ENCODE measurements around the gene MYO1E.
A peak's percentile ranks its signal among the peaks of the same experiment; 100 is the strongest.
"Not testable (repeated sequence)": the region's sequence is repeated elsewhere in the genome, so short reads cannot be mapped to it uniquely, and the experiment has no call there.

MYO1E gene

GRCh38 chr15:59350421-59350732 is 22.3 kb downstream of the MYO1E start:
- no peak for DNase-seq (ENCODE audit: low spot score)

DNA sequence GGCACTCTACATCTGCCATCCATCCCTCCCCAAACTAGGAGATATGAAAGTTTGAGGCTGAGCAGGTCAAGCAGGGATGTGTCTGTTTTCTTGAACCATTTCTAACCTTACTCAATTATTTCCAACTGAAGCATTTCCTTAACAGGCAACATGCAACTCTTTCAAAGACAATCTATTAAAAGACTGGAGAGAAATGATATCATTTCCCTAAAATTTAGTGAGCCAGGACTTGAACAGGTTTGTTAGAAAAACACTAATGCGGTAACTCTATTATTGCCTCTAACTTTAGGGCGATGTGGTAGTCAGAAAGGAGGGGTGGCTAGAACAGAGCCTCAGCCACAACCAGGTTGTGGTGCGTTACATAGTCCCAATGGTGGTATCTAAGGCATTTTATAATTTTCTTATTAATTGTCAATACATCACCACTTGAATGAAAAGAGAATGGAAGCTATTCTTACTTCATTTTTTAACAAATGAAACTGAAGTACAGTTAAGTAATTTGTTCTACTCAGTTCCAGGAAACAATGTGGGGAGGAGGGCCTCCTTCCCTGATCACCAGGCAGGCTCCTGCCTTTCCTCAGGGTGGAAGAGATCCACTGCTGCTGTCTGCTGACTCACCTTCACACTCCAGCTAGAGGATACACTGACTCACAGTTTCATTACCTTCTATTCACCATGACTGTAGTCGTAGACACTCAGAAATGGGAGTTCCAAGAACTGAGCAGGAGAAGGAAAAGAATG is 22.8 kb downstream of the MYO1E start:
- DNase-seq (ENCODE audit: low spot score), result peak; percentile 95

- DNase-seq (ENCODE audit: low spot score), result no peak
Measured at GRCh38 chr15:59347915-59348314, 24.8 kb downstream of the MYO1E start.

- DNase-seq (ENCODE audit: low spot score), result no peak
Measured at GRCh38 chr15:59346951-59347350, 25.7 kb downstream of the MYO1E start.

GRCh38 chr15:59345326-59345725 is 27.3 kb downstream of the MYO1E start:
- DNase-seq (ENCODE audit: low spot score), result no peak

DNA sequence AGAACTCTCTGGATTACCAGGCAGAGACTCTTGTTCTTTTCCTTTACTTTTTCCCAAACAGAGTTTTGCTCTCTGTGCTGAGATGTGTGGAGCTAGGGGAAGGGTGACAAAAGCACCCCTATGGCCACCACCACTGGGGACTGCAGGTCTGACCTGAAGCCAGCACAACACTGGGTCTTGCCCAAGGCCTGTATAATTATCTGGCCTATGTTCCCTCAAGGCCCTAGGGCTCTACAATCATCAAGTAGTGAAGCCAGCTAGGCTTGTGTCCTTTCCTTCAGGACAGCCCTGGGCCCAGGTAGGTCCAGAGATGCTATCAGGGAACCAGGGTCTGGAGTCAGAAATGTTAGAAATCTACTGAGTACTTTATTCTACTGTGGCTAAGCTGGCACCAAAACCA is 28.4 kb downstream of the MYO1E start:
- no peak for DNase-seq (ENCODE audit: low spot score)

- no peak for DNase-seq (ENCODE audit: low spot score)
Measured at GRCh38 chr15:59340325-59340724, 32.3 kb downstream of the MYO1E start.

DNA sequence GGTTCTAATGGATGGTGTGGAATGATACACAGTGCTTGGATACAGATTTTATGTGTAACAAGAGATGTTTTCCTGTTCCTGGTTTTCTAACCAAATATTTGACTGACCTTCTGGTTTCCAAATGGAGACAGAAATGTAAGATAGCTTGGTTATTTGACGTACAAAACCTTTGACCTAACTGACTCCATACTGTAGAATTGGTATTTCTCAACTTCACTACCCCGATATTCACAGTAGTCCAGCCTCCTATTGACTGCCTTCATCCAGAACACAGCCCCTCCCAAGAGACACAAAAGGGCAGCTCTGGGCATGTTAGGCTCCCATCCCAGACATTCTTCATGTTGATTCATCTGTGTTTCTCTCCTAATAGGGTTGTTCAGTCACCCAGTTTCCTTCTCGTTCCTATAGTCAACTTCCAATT is 33.4 kb downstream of the MYO1E start:
- no peak for DNase-seq (ENCODE audit: low spot score)

- DNase-seq (ENCODE audit: low spot score), result no peak
Measured at GRCh38 chr15:59338414-59338813, 34.3 kb downstream of the MYO1E start.

DNA sequence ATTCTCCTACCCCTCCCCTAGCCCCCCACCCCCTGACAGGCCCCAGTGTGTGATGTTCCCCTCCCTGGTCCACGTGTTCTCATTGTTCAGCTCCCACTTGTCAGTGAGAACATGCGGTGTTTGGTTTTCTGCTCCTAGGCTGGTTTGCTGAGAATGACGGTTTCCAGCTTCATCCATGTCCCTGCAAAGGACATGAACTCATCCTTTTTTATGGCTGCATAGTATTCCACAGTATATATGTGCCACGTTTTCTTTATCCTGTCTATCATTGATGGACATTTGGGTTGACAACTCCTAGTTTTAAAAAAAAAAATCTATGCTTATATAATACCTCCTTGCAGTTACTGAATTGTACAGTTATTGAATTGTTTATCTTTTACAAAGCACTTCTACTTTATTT is 35.9 kb downstream of the MYO1E start:
- DNase-seq (ENCODE audit: low spot score), result not testable (repeated sequence)

- DNase-seq (ENCODE audit: low spot score), result no peak
Measured at GRCh38 chr15:59335207-59335786, 37.4 kb downstream of the MYO1E start.

GRCh38 chr15:59334076-59334415 is 38.6 kb downstream of the MYO1E start:
- no peak for DNase-seq (ENCODE audit: low spot score)

DNA sequence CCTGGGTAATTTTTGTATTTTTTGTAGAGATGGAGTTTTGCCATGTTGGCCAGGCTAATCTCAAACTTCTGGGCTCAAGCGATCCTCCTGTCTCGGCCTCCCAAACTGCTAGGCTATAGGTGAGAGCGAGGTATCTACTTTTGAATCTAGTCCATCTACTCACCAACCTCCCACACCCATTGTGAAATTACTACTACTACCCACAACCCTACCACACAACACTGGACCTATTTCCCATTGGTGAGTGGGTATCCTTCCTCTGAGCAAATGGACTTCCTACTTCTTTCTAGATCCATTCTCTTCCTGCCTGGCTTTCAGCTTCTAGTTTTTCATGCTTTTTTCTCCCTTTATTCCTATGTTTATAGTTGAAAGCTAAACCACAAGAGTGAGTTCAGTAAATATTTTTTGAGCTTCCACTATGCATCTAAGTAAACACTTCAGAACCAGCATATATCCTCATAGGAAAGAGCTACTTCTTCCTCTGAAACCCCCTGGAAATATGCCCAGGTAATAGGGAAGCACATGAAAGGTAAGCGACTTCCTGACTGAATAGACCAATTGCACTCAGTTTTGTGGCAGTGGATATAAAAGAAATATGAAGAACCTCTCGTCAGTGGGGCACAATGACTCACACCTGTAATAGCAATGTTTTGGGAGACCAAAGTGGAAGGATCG is 39.1 kb downstream of the MYO1E start:
- no peak for DNase-seq (ENCODE audit: low spot score)

DNA sequence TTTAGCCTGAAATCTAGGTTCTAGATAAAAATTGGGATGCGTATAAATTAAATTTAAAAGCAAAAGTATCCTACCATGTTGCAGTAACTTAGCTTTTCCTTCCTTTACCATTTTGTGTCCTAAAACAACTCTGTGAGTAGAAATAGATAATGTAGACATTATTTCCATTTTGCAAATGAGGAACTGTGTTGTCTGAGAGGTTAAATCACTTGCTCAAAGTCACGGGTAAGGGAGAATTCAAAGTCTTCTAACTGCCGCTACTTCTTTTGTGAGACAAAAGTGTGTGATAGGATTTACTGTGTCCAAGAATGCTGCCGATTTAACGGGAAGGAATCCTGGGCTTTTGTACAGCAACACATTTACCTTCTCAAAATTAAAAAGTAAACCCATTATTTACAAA is 40.7 kb downstream of the MYO1E start:
- no peak for DNase-seq (ENCODE audit: low spot score)

- DNase-seq (ENCODE audit: low spot score), result no peak
Measured at GRCh38 chr15:59330649-59331048, 42.0 kb downstream of the MYO1E start.

DNA sequence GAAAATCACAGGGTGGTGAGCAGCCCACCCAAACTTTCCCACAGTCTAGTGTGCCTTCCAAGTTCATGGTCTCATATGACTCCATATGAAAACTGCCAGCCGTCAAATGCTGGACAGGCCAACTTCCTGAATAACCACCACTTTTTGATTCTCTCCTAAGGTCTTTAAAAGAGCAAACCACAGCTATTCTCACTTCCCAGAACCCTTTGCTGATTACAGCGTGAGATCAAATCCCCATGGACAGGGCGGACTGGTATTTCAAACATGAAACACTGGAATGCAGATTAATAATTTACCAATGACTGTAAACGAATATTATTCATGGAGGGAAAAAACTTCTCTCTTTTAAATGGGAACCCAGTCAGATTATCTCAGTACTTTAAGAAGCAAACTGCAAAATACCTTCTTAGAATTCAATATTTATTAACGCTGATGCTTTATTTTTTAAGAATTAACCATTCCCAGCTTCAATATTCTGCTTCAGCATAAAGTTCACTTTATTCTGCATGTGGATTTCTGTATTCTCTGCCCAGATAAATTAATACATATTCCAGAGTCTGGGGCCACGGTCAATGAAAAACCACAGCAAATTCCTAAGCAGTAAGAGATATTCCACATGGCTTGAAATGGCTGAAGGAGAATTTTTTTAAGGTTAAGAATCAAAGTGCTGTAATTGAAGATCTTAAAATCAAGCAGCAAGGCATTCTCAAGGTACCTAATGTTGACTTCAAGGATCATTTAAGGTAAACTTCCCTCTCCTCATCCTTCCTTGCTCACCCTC is 42.9 kb downstream of the MYO1E start:
- no peak for DNase-seq (ENCODE audit: low spot score)

DNA sequence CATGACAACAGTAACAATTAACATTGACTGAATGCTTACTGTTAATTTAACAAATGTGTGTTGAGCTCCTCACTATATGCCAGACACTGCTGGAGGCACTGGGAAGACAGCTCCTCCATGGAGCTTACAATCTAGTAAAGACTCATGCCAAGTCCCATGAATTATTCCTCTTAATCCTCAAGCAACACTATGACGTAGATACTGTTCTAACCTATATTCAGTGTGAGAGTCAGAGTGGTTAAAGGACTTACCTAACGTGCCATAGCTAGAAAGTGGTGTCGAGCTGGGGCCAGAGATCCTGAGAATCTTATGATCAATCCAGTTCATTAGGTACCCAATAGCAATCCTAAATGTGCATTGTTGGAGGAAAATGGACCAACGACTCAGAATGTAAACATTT is 43.6 kb downstream of the MYO1E start:
- DNase-seq (ENCODE audit: low spot score), result no peak

DNA sequence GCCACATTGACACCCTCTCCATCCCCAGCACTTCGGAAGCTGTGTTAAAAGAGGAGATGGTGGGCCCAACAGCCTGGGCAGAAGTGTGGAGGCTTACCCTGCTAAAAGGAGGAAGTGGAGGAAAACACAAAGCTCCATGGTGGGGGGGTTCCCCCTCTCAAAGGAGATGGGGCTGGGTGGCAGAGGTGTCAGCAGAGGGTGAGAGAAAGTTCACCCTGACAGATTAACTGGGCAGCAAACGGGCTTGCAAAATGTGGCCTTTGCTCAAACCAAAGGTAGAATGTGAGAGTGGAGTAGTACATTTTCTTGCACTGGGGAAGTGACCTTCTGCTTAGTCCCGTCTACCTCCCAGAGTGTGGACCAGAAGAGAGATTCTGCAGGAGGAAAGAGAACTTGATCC is 44.7 kb downstream of the MYO1E start:
- DNase-seq (ENCODE audit: low spot score), result no peak

DNA sequence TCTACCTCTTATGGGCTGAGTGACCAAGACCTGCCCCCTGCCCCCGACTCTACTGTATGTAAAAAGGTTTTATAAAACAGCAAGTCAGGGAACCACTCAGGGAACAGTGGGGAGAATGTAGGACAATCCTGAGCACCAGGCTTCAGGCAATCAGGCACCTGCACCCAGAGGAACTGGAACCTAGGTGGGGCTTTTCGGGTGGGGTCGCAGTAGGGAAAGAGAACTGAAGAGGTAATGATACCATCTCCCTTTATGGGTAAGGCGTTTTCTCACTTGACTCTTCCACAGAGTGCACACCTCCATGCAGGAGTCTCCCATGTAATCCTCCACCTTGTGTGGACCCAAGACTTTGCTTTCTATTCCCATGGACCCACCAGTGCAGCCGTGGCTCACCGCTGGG is 45.8 kb downstream of the MYO1E start:
- DNase-seq (ENCODE audit: low spot score), result no peak

DNA sequence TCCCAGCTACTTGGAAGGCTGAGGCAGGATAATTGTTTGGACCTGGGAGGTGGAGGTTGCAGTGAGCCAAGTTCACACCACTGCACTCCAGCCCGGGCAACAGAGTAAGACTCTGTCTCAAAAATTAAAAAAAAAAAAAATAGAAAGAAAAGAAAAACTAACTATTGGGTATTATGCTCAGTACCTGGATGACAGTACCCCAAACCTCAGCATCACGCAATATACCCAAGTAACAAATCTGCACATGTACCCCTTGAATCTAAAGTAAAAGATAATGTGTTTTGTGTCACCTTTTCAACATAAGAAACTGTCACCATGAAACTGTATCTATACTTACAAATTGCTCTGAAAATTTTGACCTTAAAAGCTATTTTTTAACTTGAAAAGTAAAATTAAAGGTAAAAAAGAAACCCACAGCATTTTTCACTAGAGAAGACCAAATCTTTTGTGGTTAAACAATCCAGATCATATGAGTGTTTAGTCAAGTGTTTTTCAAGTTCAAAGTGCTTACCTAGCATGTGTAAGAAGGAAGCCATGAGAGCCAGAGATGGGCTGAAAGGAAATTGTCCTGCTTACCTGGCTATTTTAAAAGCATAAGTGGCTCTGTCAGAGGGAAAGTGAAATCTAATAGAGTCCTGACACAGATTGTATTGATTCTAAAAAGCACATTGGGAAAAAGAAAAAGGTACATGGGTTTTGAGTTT is 50.5 kb downstream of the MYO1E start:
- DNase-seq (ENCODE audit: low spot score), result no peak

- DNase-seq (ENCODE audit: low spot score), result no peak
Measured at GRCh38 chr15:59321000-59321689, 51.5 kb downstream of the MYO1E start.

- no peak for DNase-seq (ENCODE audit: low spot score)
Measured at GRCh38 chr15:59317211-59317610, 55.5 kb downstream of the MYO1E start.

Data from kidney capillary endothelial cell (primary cell).